Choroid plexus epithelial cell (primary cell): Measurements from ENCODE around the gene LTB4R.

ENCODE experiments used
- DNase-seq: peaks from one replicate; pipeline ENCODE4 v3.0.0-alpha.2; 2010; ENCODE audit warnings: low read depth
- H3K4me3 ChIP-seq: 2 replicates; pipeline ENCODE4 v1.5.1; 2011; ENCODE audit warnings: low read depth, mild to moderate bottlenecking, control low read depth, low read length, moderate library complexity
- TF ChIP-seq, protein P1 (sequence below): conservative IDR thresholded peaks from 2 replicates; pipeline ENCODE4 v1.5.1; 2011; ENCODE audit warnings: low read depth, mild to moderate bottlenecking, control low read depth, inconsistent platforms, low read length, moderate library complexity

The LTB4R gene

DNA sequence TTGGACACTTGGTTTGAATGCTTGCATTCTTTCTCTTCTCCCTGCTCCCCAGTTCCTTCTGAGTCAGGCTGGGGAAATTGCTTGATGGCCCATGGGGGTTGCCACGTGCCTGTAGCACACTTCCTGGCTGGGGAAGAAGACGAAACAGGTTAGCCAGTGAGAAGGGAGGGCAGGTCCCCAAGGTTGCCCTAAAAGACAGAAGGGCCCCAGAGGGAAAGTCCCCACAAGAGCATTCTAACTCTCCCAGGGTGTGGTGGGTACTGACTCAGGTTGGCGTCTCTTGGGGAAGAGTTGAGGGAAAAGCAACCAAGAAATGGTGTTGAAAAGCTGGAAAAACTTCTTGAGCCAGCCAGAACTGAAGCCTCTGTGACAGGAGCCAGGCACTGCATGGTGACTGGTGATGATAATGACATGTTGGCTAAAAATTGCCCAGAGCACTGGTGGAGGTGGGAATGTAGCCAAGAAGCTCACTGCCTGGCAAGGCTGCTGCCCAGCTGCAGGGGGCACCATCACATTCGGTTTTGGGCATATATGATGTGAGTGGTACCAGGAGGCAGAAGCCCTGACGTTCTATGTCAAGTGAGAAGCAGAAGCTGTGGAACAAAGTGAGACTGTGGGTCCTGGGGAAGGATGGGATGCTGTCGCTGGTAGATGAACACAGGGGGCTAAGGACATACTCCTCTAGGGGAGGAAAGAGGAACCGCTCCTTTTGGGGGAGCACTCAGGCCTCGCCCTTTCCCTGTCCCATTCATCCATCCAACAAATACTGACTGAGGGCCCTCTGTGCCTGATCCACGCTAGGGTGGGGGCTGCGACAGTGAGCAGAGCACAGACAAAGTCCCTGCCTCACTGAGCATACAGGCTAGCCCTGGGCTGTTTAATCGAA is 31.8 kb upstream of the LTB4R start:
- DNase-seq, result no peak
- TF ChIP-seq, protein P1, sequence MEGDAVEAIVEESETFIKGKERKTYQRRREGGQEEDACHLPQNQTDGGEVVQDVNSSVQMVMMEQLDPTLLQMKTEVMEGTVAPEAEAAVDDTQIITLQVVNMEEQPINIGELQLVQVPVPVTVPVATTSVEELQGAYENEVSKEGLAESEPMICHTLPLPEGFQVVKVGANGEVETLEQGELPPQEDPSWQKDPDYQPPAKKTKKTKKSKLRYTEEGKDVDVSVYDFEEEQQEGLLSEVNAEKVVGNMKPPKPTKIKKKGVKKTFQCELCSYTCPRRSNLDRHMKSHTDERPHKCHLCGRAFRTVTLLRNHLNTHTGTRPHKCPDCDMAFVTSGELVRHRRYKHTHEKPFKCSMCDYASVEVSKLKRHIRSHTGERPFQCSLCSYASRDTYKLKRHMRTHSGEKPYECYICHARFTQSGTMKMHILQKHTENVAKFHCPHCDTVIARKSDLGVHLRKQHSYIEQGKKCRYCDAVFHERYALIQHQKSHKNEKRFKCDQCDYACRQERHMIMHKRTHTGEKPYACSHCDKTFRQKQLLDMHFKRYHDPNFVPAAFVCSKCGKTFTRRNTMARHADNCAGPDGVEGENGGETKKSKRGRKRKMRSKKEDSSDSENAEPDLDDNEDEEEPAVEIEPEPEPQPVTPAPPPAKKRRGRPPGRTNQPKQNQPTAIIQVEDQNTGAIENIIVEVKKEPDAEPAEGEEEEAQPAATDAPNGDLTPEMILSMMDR, result peak; percentile 3
- no peak overlapping the region for H3K4me3 ChIP-seq

DNA sequence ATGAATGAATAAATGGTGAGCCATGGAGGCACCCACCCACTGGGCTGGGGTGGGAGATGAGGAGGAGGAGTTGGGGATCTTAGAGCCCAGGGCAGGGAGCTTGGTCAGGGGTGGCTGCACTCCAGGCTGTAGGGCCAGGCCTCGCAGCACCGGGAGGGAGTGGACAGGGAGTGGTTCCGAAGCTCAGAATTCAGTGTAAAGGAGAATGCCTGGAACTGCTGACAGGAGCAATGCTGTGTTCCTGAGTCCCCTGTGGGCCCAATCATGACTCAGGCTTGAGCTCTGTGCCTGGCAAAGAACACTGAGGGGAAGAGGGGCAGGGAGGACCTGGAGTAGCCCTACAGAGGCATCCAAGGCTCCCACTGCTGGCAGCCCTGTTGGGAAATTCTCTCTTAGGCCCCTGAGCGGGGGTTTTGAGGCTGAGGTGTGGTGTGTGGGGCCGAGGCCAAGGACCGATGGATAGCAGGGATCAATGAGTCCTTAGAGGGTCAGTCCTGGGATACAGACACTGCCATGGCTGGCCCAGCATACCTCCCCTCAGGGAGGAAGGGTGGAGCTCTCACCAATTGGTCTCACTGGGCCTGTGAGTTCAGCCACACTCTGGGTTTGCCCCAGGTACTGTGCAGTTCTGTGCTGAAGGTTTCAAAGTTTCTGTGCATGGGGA is 30.4 kb upstream of the LTB4R start:
- TF ChIP-seq, protein P1, result no peak
- DNase-seq, result no peak
- H3K4me3 ChIP-seq, result no peak overlapping the region

DNA sequence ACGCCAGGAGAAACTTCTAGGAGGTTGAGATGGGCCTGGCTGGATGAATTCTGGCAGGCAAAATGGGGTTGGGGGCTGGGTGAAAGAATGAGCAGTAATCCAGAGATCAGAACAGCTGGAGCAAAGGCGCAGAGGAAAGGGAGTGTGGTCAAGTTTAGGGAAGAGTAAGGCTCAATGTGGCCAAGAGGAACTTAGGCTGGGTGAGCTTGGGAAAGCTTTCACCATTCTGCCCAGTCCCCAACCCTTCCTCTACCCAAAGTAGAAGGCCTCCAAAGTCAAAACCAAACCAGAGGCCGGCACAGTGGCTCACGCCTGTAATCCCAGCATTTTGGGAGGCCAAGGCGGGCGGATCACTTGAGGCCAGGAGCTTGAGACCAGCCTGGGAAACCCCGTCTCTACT is 29.7 kb upstream of the LTB4R start:
- DNase-seq, result no peak
- H3K4me3 ChIP-seq, result no peak overlapping the region
- TF ChIP-seq, protein P1, result no peak

DNA sequence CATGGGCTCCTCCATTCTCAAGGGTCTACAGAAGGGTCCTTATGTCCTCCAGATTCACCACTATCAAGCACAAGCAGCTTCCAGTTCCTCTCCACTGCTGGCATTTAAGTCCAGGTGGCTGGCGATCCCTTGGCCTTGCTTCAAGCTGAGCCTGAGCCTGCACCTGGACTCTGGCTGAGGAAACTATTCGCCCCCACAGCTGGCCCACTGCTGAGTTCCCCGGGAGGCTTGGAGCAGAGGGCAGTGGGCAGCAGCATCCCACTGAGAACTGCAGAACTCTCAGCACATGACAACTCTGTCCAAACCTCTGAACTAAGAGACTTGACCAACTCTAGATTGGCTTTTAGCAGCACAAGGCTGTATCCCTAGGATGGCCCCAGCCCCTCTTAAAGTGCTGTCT is 28.6 kb upstream of the LTB4R start:
- TF ChIP-seq, protein P1, result no peak
- DNase-seq, result no peak
- H3K4me3 ChIP-seq, result no peak overlapping the region

DNA sequence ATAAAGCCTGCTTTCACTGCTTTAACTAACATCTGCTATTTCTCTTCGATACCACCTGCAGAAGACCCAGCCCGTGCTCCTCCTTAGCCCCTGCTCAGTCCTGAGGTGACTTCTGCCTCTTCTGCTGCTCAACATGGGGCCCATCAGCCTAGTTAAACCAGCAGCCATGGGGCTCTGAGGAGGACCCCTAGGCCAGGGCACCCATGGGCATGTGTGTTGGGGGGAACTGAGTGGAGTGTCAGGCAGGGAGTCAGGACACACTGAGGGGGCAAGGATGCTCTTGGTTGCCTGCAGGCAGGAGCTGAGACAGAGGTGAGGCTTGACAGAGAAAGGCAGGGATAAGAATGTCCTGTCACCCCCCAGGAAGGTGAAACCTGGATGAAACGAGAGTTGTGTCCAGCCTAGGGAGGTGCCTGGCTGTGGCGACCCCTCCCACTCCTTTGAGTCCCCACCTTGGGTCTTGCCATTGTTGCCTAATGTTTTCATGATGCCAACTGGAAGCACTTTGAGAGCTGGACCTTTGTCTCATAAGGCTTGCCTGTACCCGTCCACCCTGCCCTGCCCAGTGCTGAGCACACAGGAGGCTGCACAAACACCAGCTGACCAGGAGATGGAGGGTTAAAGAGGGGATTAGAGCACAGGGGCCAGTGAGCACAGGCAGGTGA is 27.4 kb upstream of the LTB4R start:
- no peak for DNase-seq
- TF ChIP-seq, protein P1, result no peak
- no peak overlapping the region for H3K4me3 ChIP-seq

DNA sequence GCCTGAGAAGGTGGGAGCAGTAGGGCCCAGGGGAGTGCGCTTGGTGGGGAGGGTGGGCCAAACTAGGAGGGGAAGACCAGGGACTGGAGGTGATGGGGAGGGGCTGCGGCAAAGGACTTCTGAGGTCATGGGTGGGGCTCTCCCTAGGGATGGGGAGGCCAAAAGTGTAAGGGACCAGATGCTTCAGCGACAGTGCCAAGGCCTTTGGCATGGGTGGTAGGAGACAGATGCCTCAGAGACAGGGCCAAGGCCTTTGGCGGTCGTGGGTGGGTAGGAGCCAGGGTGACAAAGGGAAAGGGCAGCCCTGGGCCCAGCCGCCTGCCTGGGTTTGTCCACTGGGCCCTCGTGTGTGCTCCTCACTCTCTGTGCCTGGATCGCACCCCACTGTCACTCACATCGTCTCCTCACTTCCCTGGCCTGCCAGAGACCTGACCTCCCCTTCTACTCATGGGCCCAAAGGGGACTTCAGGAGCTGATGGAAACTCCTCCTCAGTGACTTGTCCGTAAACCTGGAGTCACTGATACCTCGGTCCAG is 26.7 kb upstream of the LTB4R start:
- no peak overlapping the region for H3K4me3 ChIP-seq
- no peak for DNase-seq
- TF ChIP-seq, protein P1, result no peak
